ENCODE results near the gene CTIF.

The CTIF gene

DNA sequence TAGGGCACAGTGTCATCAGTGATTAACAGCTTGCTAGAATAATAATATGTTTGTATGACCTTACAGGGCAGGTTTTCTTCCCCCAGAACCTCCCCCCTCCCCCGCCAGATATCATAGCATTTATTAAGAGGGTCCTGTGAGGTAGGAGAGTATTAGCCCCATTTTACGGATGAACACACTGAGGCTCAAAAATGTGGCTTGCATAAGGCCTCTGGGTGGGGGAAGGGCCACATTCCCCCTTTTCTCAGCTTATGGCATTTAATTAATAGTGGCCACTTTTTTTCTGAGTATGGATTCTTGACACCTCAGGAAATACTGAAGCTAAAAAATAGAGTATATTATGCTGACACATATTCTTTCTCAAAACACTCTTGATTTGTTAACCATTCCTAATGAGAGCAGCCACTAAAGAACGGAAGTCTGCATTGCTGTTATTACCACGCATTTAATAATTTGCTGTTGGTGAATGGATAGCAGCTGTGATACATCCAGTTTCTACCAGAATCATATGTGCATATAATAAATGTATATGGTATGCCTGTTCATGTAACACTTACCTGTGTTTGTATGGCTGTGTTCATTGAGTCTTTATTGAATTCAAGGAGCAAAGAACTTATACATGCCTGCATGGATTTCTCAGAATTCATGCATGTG, 3.0 kb downstream of the CTIF start:
- no peak for TF ChIP-seq ZFX (IDR thresholded peaks at IDR 0.05; ENCODE audit: borderline replicate concordance)
- TF ChIP-seq, protein P1, sequence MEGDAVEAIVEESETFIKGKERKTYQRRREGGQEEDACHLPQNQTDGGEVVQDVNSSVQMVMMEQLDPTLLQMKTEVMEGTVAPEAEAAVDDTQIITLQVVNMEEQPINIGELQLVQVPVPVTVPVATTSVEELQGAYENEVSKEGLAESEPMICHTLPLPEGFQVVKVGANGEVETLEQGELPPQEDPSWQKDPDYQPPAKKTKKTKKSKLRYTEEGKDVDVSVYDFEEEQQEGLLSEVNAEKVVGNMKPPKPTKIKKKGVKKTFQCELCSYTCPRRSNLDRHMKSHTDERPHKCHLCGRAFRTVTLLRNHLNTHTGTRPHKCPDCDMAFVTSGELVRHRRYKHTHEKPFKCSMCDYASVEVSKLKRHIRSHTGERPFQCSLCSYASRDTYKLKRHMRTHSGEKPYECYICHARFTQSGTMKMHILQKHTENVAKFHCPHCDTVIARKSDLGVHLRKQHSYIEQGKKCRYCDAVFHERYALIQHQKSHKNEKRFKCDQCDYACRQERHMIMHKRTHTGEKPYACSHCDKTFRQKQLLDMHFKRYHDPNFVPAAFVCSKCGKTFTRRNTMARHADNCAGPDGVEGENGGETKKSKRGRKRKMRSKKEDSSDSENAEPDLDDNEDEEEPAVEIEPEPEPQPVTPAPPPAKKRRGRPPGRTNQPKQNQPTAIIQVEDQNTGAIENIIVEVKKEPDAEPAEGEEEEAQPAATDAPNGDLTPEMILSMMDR (IDR thresholded peaks at IDR 0.05), result no peak
- H3K27ac ChIP-seq, result no peak overlapping the region

DNA sequence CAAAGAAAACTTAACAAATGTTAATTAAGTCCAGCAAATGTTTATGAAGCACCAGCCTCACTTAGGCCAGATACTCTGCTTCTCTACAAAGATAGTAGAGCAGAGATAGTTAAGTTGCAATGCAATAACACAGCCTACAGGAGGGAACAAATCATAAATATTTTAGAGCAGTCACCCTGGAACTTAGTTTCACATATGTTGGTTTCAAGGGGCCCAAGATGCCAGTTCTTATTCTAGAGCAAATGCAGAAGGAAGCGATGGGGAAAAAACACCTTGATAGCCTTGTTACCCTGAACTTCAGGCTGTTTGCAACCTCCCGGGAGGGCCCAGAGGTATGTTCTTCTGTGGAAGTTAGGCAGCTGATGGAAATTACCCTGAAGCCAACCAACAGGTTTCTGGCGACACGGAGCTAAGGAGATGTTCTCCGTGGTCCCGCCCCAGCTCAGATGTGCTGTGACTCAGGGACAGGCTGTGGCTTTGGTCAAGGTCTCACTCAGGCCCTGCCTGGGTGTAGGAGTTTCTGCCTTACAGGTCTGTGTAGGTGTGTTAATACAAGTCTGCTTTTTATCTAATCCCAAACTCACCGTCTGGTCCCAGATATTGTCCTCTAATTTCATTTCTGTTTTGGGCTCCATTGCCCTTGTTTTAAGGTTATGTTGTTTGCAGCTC, 3.8 kb downstream of the CTIF start:
- no peak for TF ChIP-seq ZFX (IDR thresholded peaks at IDR 0.05; ENCODE audit: borderline replicate concordance)
- TF ChIP-seq, protein P1 (IDR thresholded peaks at IDR 0.05), result no peak
- H3K27ac ChIP-seq, result no peak overlapping the region

DNA sequence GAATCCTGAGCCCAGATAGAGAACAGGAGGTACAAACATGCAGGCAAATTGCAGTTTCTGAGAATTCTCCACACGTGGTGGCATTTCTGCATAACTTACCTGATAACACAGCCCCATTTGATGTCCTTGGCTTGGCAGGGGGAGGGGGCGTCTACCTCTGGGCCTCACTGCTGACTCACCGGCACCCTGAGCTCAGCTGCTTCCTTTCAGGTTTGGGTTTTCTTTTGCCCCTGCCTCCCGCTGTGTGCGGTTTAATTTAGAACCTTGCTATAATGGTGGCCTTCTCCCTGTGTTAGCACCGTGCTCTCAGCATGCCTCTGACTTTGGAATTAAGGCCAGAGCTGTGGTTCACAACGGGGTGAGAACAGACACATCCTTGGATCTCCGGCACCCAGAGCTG, 4.4 kb downstream of the CTIF start:
- TF ChIP-seq, protein P1 (IDR thresholded peaks at IDR 0.05), result no peak
- TF ChIP-seq ZFX (IDR thresholded peaks at IDR 0.05; ENCODE audit: borderline replicate concordance), result no peak
- H3K27ac ChIP-seq, result no peak overlapping the region

- no peak overlapping the region for H3K27ac ChIP-seq
- TF ChIP-seq ZFX (IDR thresholded peaks at IDR 0.05; ENCODE audit: borderline replicate concordance), result no peak
- TF ChIP-seq, protein P1 (IDR thresholded peaks at IDR 0.05), result no peak
Measured at GRCh38 chr18:48544116-48544515, 5.3 kb downstream of the CTIF start.

DNA sequence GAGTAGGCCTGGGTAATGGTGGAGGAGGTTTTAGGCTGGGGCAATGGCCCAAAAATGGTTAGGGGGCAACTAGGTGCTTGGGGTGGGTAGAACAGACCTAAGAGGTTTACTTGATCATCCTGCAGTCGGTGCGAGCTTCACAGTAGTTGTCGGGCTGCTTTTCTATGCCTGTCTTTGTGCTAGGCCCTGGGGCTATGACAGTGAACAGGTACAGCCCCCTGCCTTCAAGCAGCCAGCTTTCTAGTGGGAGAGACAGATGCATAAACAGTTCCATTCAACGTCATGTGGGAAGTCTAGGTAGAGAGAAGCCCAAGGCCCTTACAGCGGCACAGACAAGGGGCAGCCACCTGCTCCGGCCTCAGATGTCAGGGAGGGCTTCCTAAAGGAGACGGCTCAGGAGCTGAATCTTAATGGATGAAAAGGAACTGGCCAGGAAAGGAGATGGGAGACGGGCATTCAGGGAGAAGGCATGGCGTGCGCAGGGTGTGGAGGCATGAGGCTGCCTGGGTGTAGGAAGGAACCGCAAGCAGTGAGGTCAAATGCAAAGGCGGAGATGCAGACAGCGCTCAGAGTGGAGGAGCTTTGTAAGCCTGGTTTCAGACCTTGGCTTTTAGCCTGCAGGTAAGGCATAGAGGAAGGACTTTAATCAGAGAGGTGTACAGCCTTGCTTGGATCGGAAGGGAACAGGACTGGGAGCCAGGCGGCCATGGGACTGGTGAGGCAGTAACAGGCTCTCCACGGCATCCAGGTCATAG, 6.0 kb downstream of the CTIF start:
- TF ChIP-seq, protein P1 (IDR thresholded peaks at IDR 0.05), result no peak
- TF ChIP-seq ZFX (IDR thresholded peaks at IDR 0.05; ENCODE audit: borderline replicate concordance), result no peak
- H3K27ac ChIP-seq, result no peak overlapping the region

DNA sequence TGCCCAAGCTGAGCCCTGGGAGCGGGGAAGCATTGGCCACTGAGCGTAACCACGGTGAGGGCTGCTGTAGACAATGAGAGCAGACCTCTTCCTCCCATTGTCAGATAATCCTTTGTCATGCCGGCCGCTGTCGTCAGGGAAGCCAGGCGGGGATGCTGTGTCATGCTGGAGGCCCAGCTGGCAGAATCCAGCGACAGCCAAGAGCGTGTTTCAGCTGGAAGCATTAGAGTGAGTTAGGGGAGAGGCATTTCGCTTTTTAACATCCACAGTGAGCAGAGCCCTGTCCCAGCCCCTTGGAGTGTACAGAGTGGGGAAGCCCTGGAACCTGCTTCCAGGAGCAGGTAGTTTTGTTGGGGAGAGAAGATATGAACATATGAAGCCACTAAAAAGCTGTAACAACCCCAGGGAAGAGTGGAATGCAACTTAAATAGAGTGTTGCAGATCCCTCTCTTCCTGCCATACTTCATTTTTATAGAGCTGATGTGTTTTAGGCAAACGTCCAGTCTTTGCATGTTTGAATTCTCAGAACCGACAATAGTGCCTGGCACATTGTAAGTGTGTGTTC, 7.0 kb downstream of the CTIF start:
- no peak for TF ChIP-seq ZFX (IDR thresholded peaks at IDR 0.05; ENCODE audit: borderline replicate concordance)
- TF ChIP-seq, protein P1 (IDR thresholded peaks at IDR 0.05), result no peak
- no peak overlapping the region for H3K27ac ChIP-seq

Measured in 22Rv1 (cell line).